SU-DHL-6 (cell line): ENCODE measurements around the gene DOK7.

Source experiments
- CTCF ChIP-seq: fragments of 200-600 bp; sonication (generic); IDR thresholded peaks from one replicate; pipeline ENCODE4 v1.5.1; 2017; ENCODE audit warnings: antibody characterized with exemption, mild to moderate bottlenecking, low read length, moderate library complexity; ENCODE audit not compliant: insufficient read depth, poor library complexity, severe bottlenecking
- EZH2phosphoT487 ChIP-seq: fragments of 200-600 bp; sonication (generic), shearing (Covaris generic); conservative IDR thresholded peaks from 2 replicates; pipeline ENCODE4 v1.6.1; 2018; ENCODE audit warnings: mild to moderate bottlenecking, antibody characterized with exemption, low read length, moderate library complexity, mixed read lengths

GRCh38 chr4:3517731-3518510 lies 54.8 kb downstream of the DOK7 start:
- TF ChIP-seq CTCF (no peak), EZH2phosphoT487 (no peak)
